HT1080 (cell line): Measurements from ENCODE around the gene BCAS1. TPM values are rescaled to one million over a fixed set of nuclear protein-coding genes. Genes with fewer than 3 reads are reported as not detected.

Experiments
- DNase-seq: peaks from one replicate; pipeline ENCODE4 v3.0.0-alpha.2; 2015; ENCODE audit warnings: low read depth
- total RNA-seq: library from RNA; depleted of rRNA; stranded (reverse); fragments of >200 nt; shearing (Covaris generic); gene quantifications from 2 replicates; pipeline ENCODE4 v1.2.3, GENCODE V29; 2014

BCAS1 gene
- total RNA-seq, 1 experiment from 2014 or later = 0.06 TPM

GRCh38 chr20:53930651-53931504 lies 139.5 kb downstream of the BCAS1 start:
- peak; percentile 76 for DNase-seq

GRCh38 chr20:53929974-53930650 lies 140.3 kb downstream of the BCAS1 start:
- DNase-seq = no peak

- no peak for DNase-seq
Observed at GRCh38 chr20:53929399-53929798, 141.0 kb downstream of the BCAS1 start.

GRCh38 chr20:53927990-53928389 lies 142.4 kb downstream of the BCAS1 start:
- DNase-seq = no peak

- DNase-seq = peak; percentile 100
Observed at GRCh38 chr20:53926428-53927028, 143.9 kb downstream of the BCAS1 start.

- no peak for DNase-seq
Observed at GRCh38 chr20:53925651-53926401, 144.6 kb downstream of the BCAS1 start.

GRCh38 chr20:53923566-53924369 lies 146.6 kb downstream of the BCAS1 start:
- DNase-seq = no peak

- no peak for DNase-seq
Observed at GRCh38 chr20:53922901-53923314, 147.5 kb downstream of the BCAS1 start.

- DNase-seq = no peak
Observed at GRCh38 chr20:53921443-53921973, 148.9 kb downstream of the BCAS1 start.

- DNase-seq = no peak
Observed at GRCh38 chr20:53920647-53921245, 149.6 kb downstream of the BCAS1 start.

- no peak for DNase-seq
Observed at GRCh38 chr20:53919886-53920285, 150.5 kb downstream of the BCAS1 start.

GRCh38 chr20:53918949-53919361 lies 151.4 kb downstream of the BCAS1 start:
- no peak for DNase-seq

GRCh38 chr20:53918020-53918311 lies 152.4 kb downstream of the BCAS1 start:
- no peak for DNase-seq

GRCh38 chr20:53917145-53918019 lies 153.0 kb downstream of the BCAS1 start:
- no peak for DNase-seq

- no peak for DNase-seq
Observed at GRCh38 chr20:53916173-53916512, 154.3 kb downstream of the BCAS1 start.

GRCh38 chr20:53915446-53916172 lies 154.8 kb downstream of the BCAS1 start:
- peak; percentile 95 for DNase-seq

- DNase-seq = peak; percentile 46
Observed at GRCh38 chr20:53914781-53915445, 155.5 kb downstream of the BCAS1 start.
